Body of pancreas (tissue), 4 donors: ENCODE results near the gene EN2. TPM values are rescaled to one million over a fixed set of nuclear protein-coding genes. Genes with fewer than 3 reads are reported as not detected.

Experiments
- ATAC-seq: fragments of 150-250 bp; one replicate; pipeline ENCODE4 v1.9.1; 2016
- DNase-seq, 4 donors: peaks; one replicate each; pipeline ENCODE4 v3.0.0-alpha.2; 2019
- H3K27ac ChIP-seq, 4 donors: fragments of 200-600 bp; sonication (generic); 1 replicate in 3 of 4; 2 replicates in 1 of 4; pipeline versions ENCODE4 v1.5.1 to v1.6.1; 2016 to 2019; ENCODE audit warnings: mild to moderate bottlenecking in 1 of 4, mixed read lengths in 1 of 4, moderate library complexity in 1 of 4
- H3K27me3 ChIP-seq, 2 donors: fragments of 200-600 bp; sonication (generic); one replicate each; pipeline ENCODE4 v1.6.0; 2016; ENCODE audit warnings: mild to moderate bottlenecking in 1 of 2
- H3K36me3 ChIP-seq, 2 donors: fragments of 200-600 bp; sonication (generic); replicated peaks in 1 of 2; 2 replicates each; pipeline ENCODE4 v1.5.1; 2016; ENCODE audit warnings: low read depth in 2 of 2; ENCODE audit not compliant: insufficient read depth in 1 of 2
- H3K4me1 ChIP-seq: fragments of 200-600 bp; sonication (generic); one replicate; pipeline ENCODE4 v1.6.0; 2016
- H3K4me3 ChIP-seq, 2 donors: fragments of 200-600 bp; sonication (generic); 1 replicate in 1 of 2; 2 replicates in 1 of 2; pipeline ENCODE4 v1.5.1; 2016 to 2019
- H3K9me3 ChIP-seq, 3 donors: fragments of 200-600 bp; sonication (generic); 1 replicate in 2 of 3; 2 replicates in 1 of 3; pipeline ENCODE4 v1.5.1; 2016
- CTCF ChIP-seq, 7 experiments: fragments of 450-650 bp in 4 of 7; fragments of 200-600 bp in 3 of 7; sonication (generic) in 3 of 7; IDR thresholded peaks; one replicate each; pipeline ENCODE4 v1.5.1; 2016 to 2019; ENCODE audit warnings: antibody characterized with exemption in 7 of 7
- POLR2A ChIP-seq, 3 donors: fragments of 450-650 bp; IDR thresholded peaks; one replicate each; pipeline ENCODE4 v1.6.1; 2016; ENCODE audit warnings: antibody characterized with exemption in 3 of 3, mild to moderate bottlenecking in 2 of 3
- WGBS, 2 donors: methylation state at CpG; one replicate each; pipeline ENCODE4 v1.1.5; 2017; 5-methylcytosine and 5-hydroxymethylcytosine counted together
- intact Hi-C: fragments of 100-400 bp; cut with DNase I; formaldehyde crosslinking; loops from one replicate; pipeline ENCODE4 v1.15.1; 2023
- total RNA-seq, 2 donors: library from RNA; depleted of rRNA; stranded (reverse); fragments of >200 nt; gene quantifications; one replicate each; pipeline ENCODE4 v1.1.0, GENCODE V29; 2016

The EN2 gene
- total RNA-seq, 2 donors from 2014 or later: not detected

DNA sequence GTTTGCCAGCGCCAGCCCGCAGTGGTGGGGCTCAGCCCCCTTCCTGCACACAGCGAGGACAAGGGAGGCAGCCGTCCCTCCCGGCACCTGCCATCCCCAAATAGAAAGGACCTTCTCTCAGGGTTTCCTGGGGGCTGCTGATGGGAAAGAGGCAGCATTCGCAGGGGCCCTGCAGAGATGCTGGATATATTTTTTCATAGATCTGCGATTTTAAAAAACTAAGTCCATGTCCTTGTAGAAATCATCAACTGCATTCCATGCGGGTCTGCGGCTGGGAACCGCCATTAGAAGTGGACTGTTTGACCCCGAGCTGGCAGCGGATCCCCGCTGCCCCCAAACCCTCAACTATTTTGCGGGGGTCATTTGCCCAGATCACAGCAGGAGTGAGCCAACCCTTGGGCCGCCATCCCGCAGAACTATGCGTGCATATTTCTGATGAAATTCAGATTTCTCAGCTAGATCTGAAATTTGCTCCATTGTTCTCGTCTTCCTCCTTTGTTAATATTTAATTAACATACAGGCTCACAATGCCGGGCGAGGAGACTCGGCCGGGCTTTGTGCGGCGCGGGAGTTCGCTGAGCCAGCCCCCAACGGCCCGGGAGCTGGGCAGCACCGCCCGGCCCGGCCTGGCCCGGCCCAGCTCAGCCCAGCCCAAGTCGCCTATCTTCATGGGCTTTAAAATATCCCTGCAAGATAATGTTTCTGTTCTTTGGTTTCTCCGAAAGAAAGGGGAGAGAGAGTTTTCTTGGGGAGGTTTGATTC, 2.0 kb downstream of the EN2 start:
- peaks cover 4 to 61% of the 10 kb centered on the region in 2 donors for H3K27me3 ChIP-seq
- intact Hi-C loops: no loop called here
- DNase-seq: no peak

GRCh38 chr7:155460926-155461613, 3.1 kb downstream of the EN2 start:
- intact Hi-C loops: no loop called here
- no peak for DNase-seq

More for the DNA sequence above, 2.0 kb downstream of the EN2 start:
- no peak overlapping the region for H3K4me3 ChIP-seq
- TF ChIP-seq CTCF (IDR thresholded peaks at IDR 0.05) (no peak), POLR2A (IDR thresholded peaks at IDR 0.05) (no peak)
- H3K36me3 ChIP-seq: no peaks in the 10 kb centered on the region
- peaks cover 30% of the 10 kb centered on the region for H3K4me1 ChIP-seq
- H3K9me3 ChIP-seq: no peaks in the 10 kb centered on the region
- 26 to 40% methylated on average over 27 to 34 of the region's 34 CpGs for WGBS, 2 donors
- no peak for ATAC-seq
- H3K27ac ChIP-seq: no peak overlapping the region

DNA sequence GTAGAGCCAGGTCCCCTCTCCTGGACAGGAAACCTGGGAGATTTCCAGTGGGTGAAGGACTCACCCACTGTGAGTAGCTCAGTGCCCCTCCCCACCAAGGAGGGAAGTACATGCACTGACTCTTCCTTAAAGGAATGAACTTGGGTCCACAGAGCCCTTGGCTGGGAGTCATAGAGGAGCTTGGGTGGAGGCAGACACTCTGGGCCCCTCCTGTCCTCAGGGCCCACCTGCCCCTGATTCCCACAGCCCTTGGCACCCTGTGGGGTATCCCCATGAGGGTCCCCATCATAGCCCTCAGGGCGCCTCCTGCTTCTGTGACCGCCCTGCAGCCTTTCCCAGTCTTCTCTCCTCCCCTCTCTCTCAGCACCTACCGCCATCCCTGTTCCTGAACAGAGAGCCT, 3.7 kb downstream of the EN2 start:
- no peak overlapping the region for H3K4me3 ChIP-seq
- H3K27me3 ChIP-seq: peaks cover 4 to 60% of the 10 kb centered on the region in 2 donors
- ATAC-seq (no peak), DNase-seq (no peak)
- peaks cover 30% of the 10 kb centered on the region for H3K4me1 ChIP-seq
- H3K9me3 ChIP-seq: no peaks in the 10 kb centered on the region
- no peaks in the 10 kb centered on the region for H3K36me3 ChIP-seq
- 53 to 76% methylated on average over 3 of the region's 3 CpGs for WGBS, 2 donors
- intact Hi-C loops: no loop called here
- no peak for TF ChIP-seq CTCF (IDR thresholded peaks at IDR 0.05)
- TF ChIP-seq POLR2A (IDR thresholded peaks at IDR 0.05): no peak
- no peak overlapping the region for H3K27ac ChIP-seq

More at GRCh38 chr7:155460926-155461613, 3.1 kb downstream of the EN2 start:
- Histone ChIP-seq H3K4me3 (no peak overlapping the region), H3K9me3 (no peaks in the 10 kb centered on the region), H3K27me3 (peaks cover 4 to 61% of the 10 kb centered on the region in 2 donors), H3K27ac (no peak overlapping the region), H3K4me1 (peaks cover 30% of the 10 kb centered on the region), H3K36me3 (no peaks in the 10 kb centered on the region)
- no peak for TF ChIP-seq CTCF (IDR thresholded peaks at IDR 0.05)
- TF ChIP-seq POLR2A (IDR thresholded peaks at IDR 0.05): no peak
- 43 to 67% methylated on average over 5 to 8 of the region's 8 CpGs for WGBS, 2 donors
- ATAC-seq: no peak

DNA sequence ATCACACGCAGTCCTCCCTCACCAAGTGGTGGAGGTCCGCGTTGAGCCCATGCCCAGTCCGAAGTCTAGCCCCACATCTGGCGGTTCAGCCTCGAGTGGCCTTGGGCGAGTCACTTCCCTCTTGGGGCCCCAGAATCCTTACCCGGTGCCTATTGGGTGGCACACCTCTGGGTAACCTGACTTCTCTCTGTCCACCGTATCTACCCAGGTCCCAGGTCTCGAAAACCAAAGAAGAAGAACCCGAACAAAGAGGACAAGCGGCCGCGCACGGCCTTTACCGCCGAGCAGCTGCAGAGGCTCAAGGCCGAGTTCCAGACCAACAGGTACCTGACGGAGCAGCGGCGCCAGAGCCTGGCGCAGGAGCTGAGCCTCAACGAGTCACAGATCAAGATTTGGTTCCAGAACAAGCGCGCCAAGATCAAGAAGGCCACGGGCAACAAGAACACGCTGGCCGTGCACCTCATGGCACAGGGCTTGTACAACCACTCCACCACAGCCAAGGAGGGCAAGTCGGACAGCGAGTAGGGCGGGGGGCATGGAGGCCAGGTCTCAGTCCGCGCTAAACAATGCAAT, 4.3 kb downstream of the EN2 start:
- ATAC-seq (no peak), DNase-seq (no peak)
- 37 to 67% methylated on average over 24 to 33 of the region's 33 CpGs for WGBS, 2 donors
- Histone ChIP-seq H3K4me3 (no peak overlapping the region), H3K36me3 (no peaks in the 10 kb centered on the region), H3K9me3 (no peaks in the 10 kb centered on the region), H3K27me3 (peaks cover 4 to 61% of the 10 kb centered on the region in 2 donors), H3K27ac (no peak overlapping the region), H3K4me1 (peaks cover 30% of the 10 kb centered on the region)
- no peak for TF ChIP-seq CTCF (IDR thresholded peaks at IDR 0.05)
- TF ChIP-seq POLR2A (IDR thresholded peaks at IDR 0.05): no peak
- intact Hi-C loops: no loop called here
